Activated CD8-positive, alpha-beta T cell treated with anti-CD3 and anti-CD28 coated beads for 36 hours (primary cell): ENCODE data around the gene CCER1. TPM values are rescaled to one million over a fixed set of nuclear protein-coding genes. Genes with fewer than 3 reads are reported as not detected.
A peak's percentile ranks its signal among the peaks of the same experiment; 100 is the strongest.

Source experiments
- ATAC-seq: fragments of 200-7000 bp; cut with Tn5 transposase; one replicate; pipeline ENCODE4 v1.10.0; 2021; ENCODE audit warnings: mild to moderate bottlenecking, moderate library complexity
- CTCF ChIA-PET: fragments of 350-600 bp; sonication (Branson Sonifier 250); formaldehyde crosslinking; loops from one replicate; lab custom pipeline; 2021; ENCODE audit warnings: antibody characterized with exemption; lab: Charles Lee
- POLR2A ChIA-PET: fragments of 350-600 bp; sonication (Branson Sonifier 250); formaldehyde crosslinking; loops from one replicate; lab custom pipeline; 2021; ENCODE audit warnings: antibody characterized with exemption; lab: Charles Lee
- DNase-seq: peaks from one replicate; pipeline ENCODE4 v3.0.0-alpha.2; 2020
- H3K27ac Mint-ChIP-seq: one replicate; pipeline ENCODE4 v1.8.0; 2021; ENCODE audit warnings: mild to moderate bottlenecking, mixed read lengths
- H3K27me3 Mint-ChIP-seq: one replicate; pipeline ENCODE4 v1.8.0; 2021; ENCODE audit warnings: mixed read lengths
- H3K36me3 Mint-ChIP-seq: one replicate; pipeline ENCODE4 v1.8.0; 2021; ENCODE audit warnings: low read depth, mixed read lengths
- H3K4me1 Mint-ChIP-seq: one replicate; pipeline ENCODE4 v1.8.0; 2021; ENCODE audit warnings: low read depth, mixed read lengths
- H3K4me3 Mint-ChIP-seq: one replicate; pipeline ENCODE4 v1.8.0; 2021; ENCODE audit warnings: mild to moderate bottlenecking, moderate library complexity, mixed read lengths
- H3K9me3 Mint-ChIP-seq: one replicate; pipeline ENCODE4 v1.8.0; 2021; ENCODE audit warnings: mixed read lengths
- intact Hi-C: fragments of 100-400 bp; cut with micrococcal nuclease; formaldehyde crosslinking; loops from one replicate; pipeline ENCODE4 v1.10.0; 2022
- total RNA-seq, 2 experiments: library from RNA; stranded (reverse); gene quantifications; one replicate each; pipeline ENCODE4 v1.2.3, GENCODE V29; 2021
- TF ChIP-seq, protein P1 (sequence below): fragments of 200-600 bp; IDR thresholded peaks from one replicate; pipeline ENCODE4 v1.8.0; 2022; ENCODE audit warnings: antibody characterized with exemption, mild to moderate bottlenecking

CCER1 gene
- total RNA-seq, 2 experiments from 2014 or later = not detected

DNA sequence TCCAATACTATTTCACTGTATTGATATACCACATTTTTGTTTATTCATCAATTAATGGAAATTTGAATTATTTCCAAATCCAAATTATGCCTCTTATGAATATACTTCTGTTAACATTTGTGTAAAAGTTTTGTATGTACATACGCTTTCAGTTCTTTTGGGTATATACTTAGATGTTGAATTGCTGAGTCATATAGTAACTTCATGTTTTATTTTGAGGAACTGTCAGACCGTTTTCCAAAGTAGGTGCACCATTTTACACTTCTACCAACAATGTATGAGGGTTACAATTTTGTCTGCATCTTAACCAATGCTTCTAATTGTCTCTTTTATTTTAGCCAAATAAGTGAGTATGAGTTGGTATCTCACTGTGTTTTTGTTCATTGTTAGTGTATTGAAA lies 10.2 kb upstream of the CCER1 start:
- no peaks in the 10 kb centered on the region for H3K9me3 Mint-ChIP-seq
- TF ChIP-seq, protein P1, sequence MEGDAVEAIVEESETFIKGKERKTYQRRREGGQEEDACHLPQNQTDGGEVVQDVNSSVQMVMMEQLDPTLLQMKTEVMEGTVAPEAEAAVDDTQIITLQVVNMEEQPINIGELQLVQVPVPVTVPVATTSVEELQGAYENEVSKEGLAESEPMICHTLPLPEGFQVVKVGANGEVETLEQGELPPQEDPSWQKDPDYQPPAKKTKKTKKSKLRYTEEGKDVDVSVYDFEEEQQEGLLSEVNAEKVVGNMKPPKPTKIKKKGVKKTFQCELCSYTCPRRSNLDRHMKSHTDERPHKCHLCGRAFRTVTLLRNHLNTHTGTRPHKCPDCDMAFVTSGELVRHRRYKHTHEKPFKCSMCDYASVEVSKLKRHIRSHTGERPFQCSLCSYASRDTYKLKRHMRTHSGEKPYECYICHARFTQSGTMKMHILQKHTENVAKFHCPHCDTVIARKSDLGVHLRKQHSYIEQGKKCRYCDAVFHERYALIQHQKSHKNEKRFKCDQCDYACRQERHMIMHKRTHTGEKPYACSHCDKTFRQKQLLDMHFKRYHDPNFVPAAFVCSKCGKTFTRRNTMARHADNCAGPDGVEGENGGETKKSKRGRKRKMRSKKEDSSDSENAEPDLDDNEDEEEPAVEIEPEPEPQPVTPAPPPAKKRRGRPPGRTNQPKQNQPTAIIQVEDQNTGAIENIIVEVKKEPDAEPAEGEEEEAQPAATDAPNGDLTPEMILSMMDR = no peak
- CTCF ChIA-PET = no interaction called here

DNA sequence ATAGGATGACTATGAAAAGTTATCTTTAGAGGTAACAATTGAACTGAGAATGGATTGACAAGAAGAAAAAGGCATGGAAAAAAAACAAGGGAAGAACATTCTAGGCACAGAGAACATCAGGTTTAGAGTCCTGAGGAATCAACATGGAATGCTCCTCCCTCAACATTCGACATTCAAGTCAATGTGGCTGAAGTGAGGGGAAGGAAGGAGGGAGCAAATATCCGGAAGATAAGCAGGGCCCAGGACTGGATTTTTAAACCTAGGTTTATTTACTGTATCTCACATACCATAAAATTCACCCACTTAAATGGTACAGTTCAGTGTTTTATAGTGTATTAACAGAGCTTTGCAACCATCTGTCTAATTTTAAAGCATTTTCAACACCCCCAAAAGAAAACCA lies 9.6 kb upstream of the CCER1 start:
- H3K9me3 Mint-ChIP-seq = no peaks in the 10 kb centered on the region
- ATAC-seq (no peak), DNase-seq (no peak)
- POLR2A ChIA-PET = no interaction called here
- no peaks in the 10 kb centered on the region for H3K36me3 Mint-ChIP-seq
- TF ChIP-seq, protein P1 = no peak
- no peaks in the 10 kb centered on the region for H3K4me1 Mint-ChIP-seq
- no peak overlapping the region for H3K4me3 Mint-ChIP-seq
- CTCF ChIA-PET = no interaction called here
- intact Hi-C loops = no loop called here
- no peak overlapping the region for H3K27ac Mint-ChIP-seq
- H3K27me3 Mint-ChIP-seq = peaks cover 6% of the 10 kb centered on the region

More for the DNA sequence above, 10.2 kb upstream of the CCER1 start:
- peaks cover 4% of the 10 kb centered on the region for H3K27me3 Mint-ChIP-seq
- H3K4me3 Mint-ChIP-seq = no peak overlapping the region
- no peak for ATAC-seq
- no peaks in the 10 kb centered on the region for H3K36me3 Mint-ChIP-seq
- POLR2A ChIA-PET = no interaction called here
- no peak for DNase-seq
- H3K4me1 Mint-ChIP-seq = no peaks in the 10 kb centered on the region
- intact Hi-C loops = no loop called here
- no peak overlapping the region for H3K27ac Mint-ChIP-seq

DNA sequence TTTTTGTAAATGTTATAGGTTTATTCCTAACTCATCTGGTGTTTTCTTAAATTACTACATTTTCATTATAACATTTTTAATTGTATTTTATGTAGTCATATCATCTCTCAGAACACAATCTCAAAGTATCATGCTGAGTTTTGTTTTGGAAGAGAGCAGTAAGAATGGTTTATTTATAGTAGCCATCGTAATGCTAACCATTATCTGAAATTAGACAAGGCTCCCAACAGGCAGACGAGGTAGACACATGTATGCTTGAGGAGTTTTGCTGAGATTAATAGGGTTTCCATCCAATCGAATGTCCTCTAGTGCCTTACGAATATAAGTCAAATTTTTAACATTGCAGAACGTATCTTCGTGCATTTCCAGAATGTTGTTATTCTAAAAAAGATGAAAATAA lies 9.0 kb upstream of the CCER1 start:
- TF ChIP-seq, protein P1 = no peak
- intact Hi-C loops = no loop called here
- POLR2A ChIA-PET = no interaction called here
- no peaks in the 10 kb centered on the region for H3K4me1 Mint-ChIP-seq
- DNase-seq = no peak
- H3K9me3 Mint-ChIP-seq = no peaks in the 10 kb centered on the region
- H3K36me3 Mint-ChIP-seq = no peaks in the 10 kb centered on the region
- CTCF ChIA-PET = no interaction called here
- peaks cover 6% of the 10 kb centered on the region for H3K27me3 Mint-ChIP-seq
- no peak overlapping the region for H3K27ac Mint-ChIP-seq
- ATAC-seq = no peak
- no peak overlapping the region for H3K4me3 Mint-ChIP-seq

GRCh38 chr12:90961154-90961553 lies 6.2 kb upstream of the CCER1 start:
- H3K4me3 Mint-ChIP-seq = no peak overlapping the region
- DNase-seq = no peak
- TF ChIP-seq, protein P1 = no peak
- ChIA-PET CTCF (interaction anchor here (1.3 kb wide), 1 partner anchor 394 kb away, joined by 4 read pairs; no protein-coding TSS in a partner anchor), POLR2A (no interaction called here)
- H3K9me3 Mint-ChIP-seq = no peaks in the 10 kb centered on the region
- peaks cover 1% of the 10 kb centered on the region for H3K27me3 Mint-ChIP-seq
- H3K36me3 Mint-ChIP-seq = no peaks in the 10 kb centered on the region
- no peak for ATAC-seq
- no peaks in the 10 kb centered on the region for H3K4me1 Mint-ChIP-seq
- intact Hi-C loops = no loop called here
- H3K27ac Mint-ChIP-seq = no peak overlapping the region

DNA sequence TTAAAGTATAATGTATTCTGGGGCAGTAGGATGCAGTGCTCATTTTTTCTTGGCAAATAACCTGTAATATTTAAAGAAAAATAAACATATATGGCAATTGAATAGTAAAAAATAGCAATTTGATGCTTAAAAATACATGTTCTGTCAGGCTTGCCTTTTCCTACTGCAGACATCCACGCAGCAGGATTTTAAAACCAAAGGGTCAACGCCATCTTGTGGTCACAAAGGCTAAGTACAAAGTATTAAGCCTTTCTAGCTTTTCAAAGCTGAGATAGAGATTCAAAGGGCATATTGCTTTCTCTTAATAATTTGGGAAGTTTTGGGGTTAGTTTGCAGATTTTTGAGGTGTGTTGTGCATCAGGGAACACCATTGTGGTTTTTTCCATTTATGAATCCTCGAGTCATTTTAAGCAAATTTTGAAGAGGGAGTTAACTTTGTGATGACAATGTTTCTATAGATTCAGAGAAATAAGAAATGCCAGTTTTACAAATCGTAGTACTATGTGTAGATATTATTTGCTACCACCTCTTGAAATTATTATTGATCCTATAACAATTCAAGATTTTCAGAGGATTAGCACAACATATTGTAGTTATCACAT lies 4.7 kb upstream of the CCER1 start:
- intact Hi-C loops = no loop called here

More for the DNA sequence above, 4.7 kb upstream of the CCER1 start:
- ChIA-PET POLR2A (no interaction called here), CTCF (interaction anchor here (0.7 to 1.3 kb wide), 3 partner anchors 10 to 105 kb away, joined by 3 to 6 read pairs (median 3); no protein-coding TSS in a partner anchor)
- H3K4me3 Mint-ChIP-seq = no peak overlapping the region
- DNase-seq (peak; percentile 16), ATAC-seq (peak; percentile 49)
- H3K27ac Mint-ChIP-seq = no peak overlapping the region
- H3K27me3 Mint-ChIP-seq = peaks cover 1% of the 10 kb centered on the region
- no peaks in the 10 kb centered on the region for H3K9me3 Mint-ChIP-seq
- TF ChIP-seq, protein P1 = peak; percentile 81
- H3K36me3 Mint-ChIP-seq = no peaks in the 10 kb centered on the region
- no peaks in the 10 kb centered on the region for H3K4me1 Mint-ChIP-seq
